ENCODE measurements around the gene HDLBP.

The HDLBP gene

DNA sequence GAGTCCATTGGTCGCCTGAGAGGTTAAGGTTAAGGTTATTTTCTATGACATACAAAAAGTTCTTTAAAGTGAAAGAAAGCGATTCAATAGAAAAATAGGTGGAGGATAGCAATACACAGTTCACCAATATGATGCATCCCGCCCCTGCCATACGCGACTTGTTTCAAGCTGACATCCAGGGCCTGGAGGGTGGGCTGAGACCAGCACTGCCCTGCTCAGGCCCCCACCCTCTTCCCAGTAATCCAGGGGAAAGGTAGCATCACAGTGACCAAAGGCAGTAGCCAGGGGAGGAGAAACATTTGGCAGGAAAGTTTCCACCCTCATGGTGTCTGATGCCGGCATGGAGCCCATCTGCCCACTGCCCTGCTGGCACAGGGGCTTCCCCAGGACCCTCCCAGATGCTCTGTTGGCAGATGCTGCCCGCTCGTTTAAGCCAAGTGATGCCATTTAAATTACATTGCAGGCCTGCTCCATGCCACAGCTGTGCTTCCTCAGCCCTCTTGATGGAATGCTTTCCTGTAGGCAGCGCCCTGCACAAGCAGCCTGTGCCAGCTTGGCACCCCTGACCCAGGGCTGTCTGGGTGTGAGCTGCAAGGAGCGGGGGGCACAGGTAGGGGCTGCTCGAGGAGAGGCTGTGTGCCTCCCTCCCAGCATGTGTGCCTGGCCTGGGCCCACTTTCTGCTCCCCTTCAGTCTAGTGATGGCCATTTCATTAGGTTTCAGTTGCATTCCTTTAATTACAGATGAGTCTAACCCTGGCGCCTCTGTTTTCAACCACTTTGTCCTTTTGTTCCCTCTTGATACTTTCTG is 137.7 kb downstream of the HDLBP start:
- Histone ChIP-seq H3K27me3 (ENCODE audit: control insufficient read depth in 1 of 2, insufficient read depth in 2 of 2, low read length in 2 of 2) (no peaks in the 10 kb centered on the region), H3K9ac (ENCODE audit: low read depth in 1 of 2, low read length in 2 of 2) (no peak overlapping the region), H3K36me3 (ENCODE audit: control insufficient read depth in 1 of 2, insufficient read depth in 2 of 2, low read length in 2 of 2) (peaks cover 14 to 45% of the 10 kb centered on the region in 2 donors), H3K9me3 (ENCODE audit: control insufficient read depth in 1 of 2, low read length in 2 of 2) (no peaks in the 10 kb centered on the region), H3K27ac (ENCODE audit: low read depth, low read length) (no peak overlapping the region), H3K4me3 (ENCODE audit: low read depth in 1 of 2, low read length in 2 of 2) (no peak overlapping the region), H3K4me1 (ENCODE audit: control insufficient read depth in 1 of 2, insufficient read depth in 2 of 2, low read length in 2 of 2) (no peaks in the 10 kb centered on the region)

Data from duodenal mucosa (tissue), 2 donors.